Liver (tissue), 9 donors: Measurements from ENCODE around the gene ANP32A. TPM values are rescaled to one million over a fixed set of nuclear protein-coding genes. Genes with fewer than 3 reads are reported as not detected.

ENCODE experiments used
- DNase-seq: peaks from one replicate; pipeline ENCODE4 v3.0.0-alpha.2; 2017; ENCODE audit warnings: low spot score
- H3K27ac ChIP-seq, 2 donors: one replicate each; pipeline ENCODE4 v1.7.0; 2013; ENCODE audit warnings: inconsistent platforms in 2 of 2, low read length in 2 of 2, control low read depth in 1 of 2, low read depth in 1 of 2, mild to moderate bottlenecking in 1 of 2
- H3K27me3 ChIP-seq, 4 donors: one replicate each; pipeline versions ENCODE4 v1.6.1 to v1.7.0; 2013; ENCODE audit warnings: low read length in 3 of 4, inconsistent platforms in 1 of 4, mild to moderate bottlenecking in 1 of 4, moderate library complexity in 1 of 4; ENCODE audit not compliant: control insufficient read depth in 4 of 4, insufficient read depth in 4 of 4
- H3K36me3 ChIP-seq, 4 donors: one replicate each; pipeline versions ENCODE4 v1.6.1 to v1.7.0; 2013; ENCODE audit warnings: low read length in 3 of 4, mild to moderate bottlenecking in 3 of 4, low read depth in 1 of 4, moderate library complexity in 1 of 4; ENCODE audit not compliant: control insufficient read depth in 4 of 4, insufficient read depth in 3 of 4
- H3K4me1 ChIP-seq, 4 donors: one replicate each; pipeline versions ENCODE4 v1.6.1 to v1.7.0; 2013; ENCODE audit warnings: low read length in 3 of 4, mild to moderate bottlenecking in 3 of 4, moderate library complexity in 1 of 4; ENCODE audit not compliant: control insufficient read depth in 4 of 4, insufficient read depth in 4 of 4
- H3K4me3 ChIP-seq, 3 donors: one replicate each; pipeline versions ENCODE4 v1.6.1 to v1.7.0; 2013; ENCODE audit warnings: low read length in 3 of 3, control low read depth in 1 of 3, low read depth in 1 of 3, mild to moderate bottlenecking in 1 of 3
- H3K9ac ChIP-seq, 2 donors: one replicate each; pipeline ENCODE4 v1.7.0; 2013; ENCODE audit warnings: low read length in 2 of 2, mild to moderate bottlenecking in 2 of 2, moderate library complexity in 2 of 2, control low read depth in 1 of 2, low read depth in 1 of 2
- H3K9me3 ChIP-seq, 4 donors: one replicate each; pipeline versions ENCODE4 v1.6.1 to v1.7.0; 2013; ENCODE audit warnings: low read length in 3 of 4; ENCODE audit not compliant: control insufficient read depth in 4 of 4
- CTCF ChIP-seq: fragments of 150-350 bp; IDR thresholded peaks from 2 replicates; pipeline ENCODE4 v1.5.1; 2017; ENCODE audit warnings: improper control_type of control experiment, low read depth, low read length; ENCODE audit not compliant: missing input control
- EGR1 ChIP-seq, 2 donors: IDR thresholded peaks; 2 replicates each; pipeline ENCODE4 v1.6.1; 2016 to 2018; ENCODE audit warnings: antibody characterized with exemption in 2 of 2, low read depth in 2 of 2
- FOXA1 ChIP-seq: IDR thresholded peaks from 2 replicates; pipeline ENCODE4 v1.6.1; 2016; ENCODE audit warnings: antibody characterized with exemption
- GABPA ChIP-seq, 2 donors: IDR thresholded peaks in 1 of 2; conservative IDR thresholded peaks in 1 of 2; 2 replicates each; pipeline ENCODE4 v1.6.1; 2016; ENCODE audit warnings: antibody characterized with exemption in 2 of 2, mild to moderate bottlenecking in 1 of 2, moderate library complexity in 1 of 2
- HNF4G ChIP-seq: IDR thresholded peaks from 2 replicates; pipeline ENCODE4 v1.6.1; 2016; ENCODE audit warnings: antibody characterized with exemption
- JUND ChIP-seq, 2 donors: IDR thresholded peaks; 2 replicates each; pipeline ENCODE4 v1.6.1; 2016; ENCODE audit warnings: antibody characterized with exemption in 2 of 2
- MAX ChIP-seq: IDR thresholded peaks from 2 replicates; pipeline ENCODE4 v1.6.1; 2016; ENCODE audit warnings: antibody characterized with exemption
- NR2F2 ChIP-seq: IDR thresholded peaks from 2 replicates; pipeline ENCODE4 v1.6.1; 2016; ENCODE audit warnings: antibody characterized with exemption
- RAD21 ChIP-seq, 2 donors: IDR thresholded peaks; 2 replicates each; pipeline ENCODE4 v1.6.1; 2016; ENCODE audit warnings: antibody characterized with exemption in 2 of 2, mild to moderate bottlenecking in 2 of 2
- REST ChIP-seq: IDR thresholded peaks from 2 replicates; pipeline ENCODE4 v1.6.1; 2016; ENCODE audit warnings: antibody characterized with exemption, mild to moderate bottlenecking
- RXRA ChIP-seq, 2 donors: IDR thresholded peaks; 2 replicates each; pipeline ENCODE4 v1.6.1; 2017 to 2018; ENCODE audit warnings: antibody characterized with exemption in 2 of 2, mild to moderate bottlenecking in 1 of 2
- ZBTB33 ChIP-seq: IDR thresholded peaks from 2 replicates; pipeline ENCODE4 v1.6.1; 2016; ENCODE audit warnings: antibody characterized with exemption
- WGBS: extraction: QIAGEN DNeasy Blood & Tissue Kit; methylation state at CpG from one replicate; pipeline ENCODE4 v1.1.7; 2013; 5-methylcytosine and 5-hydroxymethylcytosine counted together
- polyA plus RNA-seq, 2 donors: library from polyadenylated mRNA; stranded (reverse) in 1 of 2; unstranded in 1 of 2; fragments of 200-250 nt in 1 of 2; fragments of >200 nt in 1 of 2; fragmentation: Nextera tagmentation in 1 of 2; extraction: Ambion mirVana in 1 of 2; gene quantifications; one replicate each; pipeline versions ENCODE4 v1.2.1 to v1.2.3, GENCODE V29; 2013 to 2015
- total RNA-seq, 2 donors: library from RNA; depleted of rRNA; stranded (reverse); fragments of >200 nt; gene quantifications; one replicate each; pipeline ENCODE4 v1.2.3, GENCODE V29; 2014
- donor health status: healthy.
- donor health status: healthy.
- donor health status: healthy.
- donor health status: healthy.
- donor health status: healthy.

The ANP32A gene
- total and polyA plus RNA-seq, 4 donors, result 30.5 to 60.4 (median 39.4) TPM

- no peak overlapping the region for H3K27ac ChIP-seq
- no peaks in the 10 kb centered on the region for H3K36me3 ChIP-seq
- H3K9ac ChIP-seq, result no peak overlapping the region
- peaks cover 0 to 6% (median 2%) of the 10 kb centered on the region in 4 donors for H3K9me3 ChIP-seq
- H3K4me3 ChIP-seq, result no peak overlapping the region
- no peaks in the 10 kb centered on the region for H3K4me1 ChIP-seq
- DNase-seq, result no peak
- WGBS, result 81% methylated on average over 3 of the region's 3 CpGs
- no peak for TF ChIP-seq GABPA (IDR thresholded peaks at IDR 0.05 in 1 of 2, conservative IDR thresholded peaks at IDR 0.05 in 1 of 2)
- H3K27me3 ChIP-seq, result peaks cover 0 to 2% (median 0%) of the 10 kb centered on the region in 4 donors
Observed at GRCh38 chr15:68834346-68834745, 13.7 kb upstream of the ANP32A start.

GRCh38 chr15:68833700-68834331 is 13.1 kb upstream of the ANP32A start:
- no peaks in the 10 kb centered on the region for H3K36me3 ChIP-seq
- H3K9ac ChIP-seq, result no peak overlapping the region
- no peak for DNase-seq
- H3K27ac ChIP-seq, result no peak overlapping the region
- 81% methylated on average over 10 of the region's 10 CpGs for WGBS
- no peak overlapping the region for H3K4me3 ChIP-seq
- peaks cover 0 to 6% (median 2%) of the 10 kb centered on the region in 4 donors for H3K9me3 ChIP-seq
- TF ChIP-seq EGR1 (IDR thresholded peaks at IDR 0.05; ENCODE audit: low read depth in 2 of 2) (no peak), NR2F2 (no peak), HNF4G (no peak), GABPA (IDR thresholded peaks at IDR 0.05 in 1 of 2, conservative IDR thresholded peaks at IDR 0.05 in 1 of 2) (no peak), JUND (IDR thresholded peaks at IDR 0.05) (no peak)
- H3K27me3 ChIP-seq, result no peaks in the 10 kb centered on the region
- no peaks in the 10 kb centered on the region for H3K4me1 ChIP-seq

- no peaks in the 10 kb centered on the region for H3K36me3 ChIP-seq
- no peaks in the 10 kb centered on the region for H3K4me1 ChIP-seq
- no peak overlapping the region for H3K27ac ChIP-seq
- DNase-seq, result no peak
- no peak overlapping the region for H3K9ac ChIP-seq
- WGBS, result 43% methylated on average over 3 of the region's 3 CpGs
- TF ChIP-seq REST, result no peak
- no peak for TF ChIP-seq CTCF
- no peak for TF ChIP-seq MAX
- no peak for TF ChIP-seq JUND (IDR thresholded peaks at IDR 0.05)
- no peak for TF ChIP-seq FOXA1
- TF ChIP-seq EGR1 (IDR thresholded peaks at IDR 0.05; ENCODE audit: low read depth in 2 of 2), result no peak
- TF ChIP-seq RXRA (IDR thresholded peaks at IDR 0.05), result no peak
- TF ChIP-seq RAD21 (IDR thresholded peaks at IDR 0.05), result no peak
- no peak for TF ChIP-seq NR2F2
- no peak for TF ChIP-seq ZBTB33
- no peak for TF ChIP-seq GABPA (IDR thresholded peaks at IDR 0.05 in 1 of 2, conservative IDR thresholded peaks at IDR 0.05 in 1 of 2)
- no peak overlapping the region for H3K4me3 ChIP-seq
- H3K9me3 ChIP-seq, result no peaks in the 10 kb centered on the region
- no peaks in the 10 kb centered on the region for H3K27me3 ChIP-seq
Observed at GRCh38 chr15:68830141-68830785, 9.6 kb upstream of the ANP32A start.
